WERI-Rb-1 (cell line): Measurements from ENCODE around the gene C1orf21.

ENCODE experiments used
- DNase-seq: peaks from one replicate; pipeline ENCODE4 v3.0.0-alpha.2; 2020
- H3K27ac ChIP-seq: fragments of 250-450 bp; sonication (Bioruptor Pico); 2 replicates; pipeline ENCODE4 v1.5.1; 2020; ENCODE audit warnings: mild to moderate bottlenecking, moderate library complexity
- H3K27me3 ChIP-seq: fragments of 250-450 bp; sonication (Bioruptor Pico); 2 replicates; pipeline ENCODE4 v1.5.1; 2021; ENCODE audit warnings: mild to moderate bottlenecking, low read depth, moderate library complexity; ENCODE audit not compliant: insufficient read depth, severe bottlenecking
- H3K36me3 ChIP-seq: fragments of 250-450 bp; sonication (Bioruptor Pico); 2 replicates; pipeline ENCODE4 v1.5.1; 2020; ENCODE audit warnings: mild to moderate bottlenecking, moderate library complexity
- H3K4me3 ChIP-seq: 2 replicates; pipeline ENCODE4 v1.5.1; 2011; ENCODE audit warnings: low read depth, mild to moderate bottlenecking, control low read depth, low read length
- H3K9me3 ChIP-seq: fragments of 250-450 bp; sonication (Bioruptor Pico); 2 replicates; pipeline ENCODE4 v1.5.1; 2021; ENCODE audit warnings: mild to moderate bottlenecking, moderate library complexity; ENCODE audit not compliant: severe bottlenecking
- TF ChIP-seq, protein P1 (sequence below): IDR thresholded peaks from 2 replicates; pipeline ENCODE4 v1.5.1; 2011; ENCODE audit warnings: low read depth, mild to moderate bottlenecking, control low read depth, inconsistent platforms, low read length

Gene C1orf21

DNA sequence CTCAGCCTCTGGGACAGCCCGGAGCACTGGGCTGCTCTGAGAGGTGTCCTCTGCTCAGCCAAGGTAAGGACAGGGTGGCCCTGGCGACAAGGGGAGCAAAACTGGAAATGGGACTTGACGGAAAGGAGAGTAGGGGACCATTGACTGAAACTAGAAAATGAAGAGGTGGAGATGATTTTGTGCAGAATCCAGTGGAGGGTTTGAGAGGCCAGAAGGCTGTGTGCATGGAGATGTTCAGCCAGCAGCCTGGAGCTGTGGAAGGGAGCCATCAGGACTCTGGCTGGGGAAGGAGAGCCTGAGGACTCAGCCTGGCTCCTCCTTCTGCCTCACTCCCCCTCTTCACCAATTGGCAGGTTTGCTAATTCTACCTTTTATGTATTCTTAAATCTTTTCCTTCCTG is 253.7 kb downstream of the C1orf21 start:
- TF ChIP-seq, protein P1, sequence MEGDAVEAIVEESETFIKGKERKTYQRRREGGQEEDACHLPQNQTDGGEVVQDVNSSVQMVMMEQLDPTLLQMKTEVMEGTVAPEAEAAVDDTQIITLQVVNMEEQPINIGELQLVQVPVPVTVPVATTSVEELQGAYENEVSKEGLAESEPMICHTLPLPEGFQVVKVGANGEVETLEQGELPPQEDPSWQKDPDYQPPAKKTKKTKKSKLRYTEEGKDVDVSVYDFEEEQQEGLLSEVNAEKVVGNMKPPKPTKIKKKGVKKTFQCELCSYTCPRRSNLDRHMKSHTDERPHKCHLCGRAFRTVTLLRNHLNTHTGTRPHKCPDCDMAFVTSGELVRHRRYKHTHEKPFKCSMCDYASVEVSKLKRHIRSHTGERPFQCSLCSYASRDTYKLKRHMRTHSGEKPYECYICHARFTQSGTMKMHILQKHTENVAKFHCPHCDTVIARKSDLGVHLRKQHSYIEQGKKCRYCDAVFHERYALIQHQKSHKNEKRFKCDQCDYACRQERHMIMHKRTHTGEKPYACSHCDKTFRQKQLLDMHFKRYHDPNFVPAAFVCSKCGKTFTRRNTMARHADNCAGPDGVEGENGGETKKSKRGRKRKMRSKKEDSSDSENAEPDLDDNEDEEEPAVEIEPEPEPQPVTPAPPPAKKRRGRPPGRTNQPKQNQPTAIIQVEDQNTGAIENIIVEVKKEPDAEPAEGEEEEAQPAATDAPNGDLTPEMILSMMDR, result no peak
- Histone ChIP-seq H3K27me3 (no peaks in the 10 kb centered on the region), H3K9me3 (no peaks in the 10 kb centered on the region), H3K36me3 (no peaks in the 10 kb centered on the region), H3K27ac (no peak overlapping the region), H3K4me3 (no peak overlapping the region)
- no peak for DNase-seq

DNA sequence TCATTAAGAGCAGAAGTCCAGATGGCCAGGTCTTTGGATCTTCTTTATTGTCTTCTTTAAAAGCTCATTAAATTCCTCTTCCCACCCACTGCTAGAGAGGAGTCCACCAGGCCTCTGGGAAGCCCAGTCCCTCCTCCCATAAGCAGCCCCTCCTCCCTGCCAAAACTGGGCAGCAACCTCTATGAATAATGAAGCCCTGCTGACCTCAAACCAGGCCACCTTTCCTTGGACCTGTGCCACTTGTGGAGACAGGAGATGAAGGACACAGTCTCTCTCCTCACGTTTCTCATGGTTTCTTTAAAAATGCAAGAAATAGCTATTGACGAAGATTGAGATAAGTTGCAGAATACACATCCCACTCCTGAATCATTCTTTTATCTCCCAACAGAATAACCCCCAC is 255.1 kb downstream of the C1orf21 start:
- DNase-seq, result peak; percentile 44
- no peaks in the 10 kb centered on the region for H3K27me3 ChIP-seq

DNA sequence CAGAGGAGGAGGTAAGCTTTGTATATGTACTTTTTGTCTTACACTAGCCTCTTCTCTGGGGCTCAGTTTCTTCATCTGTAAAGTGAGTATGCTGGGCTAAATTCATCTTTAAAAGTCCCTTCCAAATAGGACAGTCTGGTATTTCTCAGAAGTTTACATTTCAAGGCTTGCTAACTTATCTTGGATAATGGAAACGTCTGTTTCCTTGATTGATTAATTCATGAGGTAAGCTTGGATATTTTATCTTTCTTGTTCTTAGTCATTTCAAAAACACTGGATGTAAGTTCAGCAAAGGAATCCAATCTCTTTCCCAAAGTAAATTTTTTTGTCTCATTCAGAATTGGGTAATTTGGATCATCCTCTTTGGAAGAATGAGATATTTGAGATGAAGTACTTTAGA is 256.8 kb downstream of the C1orf21 start:
- H3K36me3 ChIP-seq, result no peaks in the 10 kb centered on the region
- H3K9me3 ChIP-seq, result no peaks in the 10 kb centered on the region
- H3K4me3 ChIP-seq, result no peak overlapping the region
- no peaks in the 10 kb centered on the region for H3K27me3 ChIP-seq
- no peak for DNase-seq
- TF ChIP-seq, protein P1, result no peak
- H3K27ac ChIP-seq, result no peak overlapping the region

More for the DNA sequence above, 255.1 kb downstream of the C1orf21 start:
- no peak overlapping the region for H3K4me3 ChIP-seq
- TF ChIP-seq, protein P1, result no peak
- H3K36me3 ChIP-seq, result no peaks in the 10 kb centered on the region
- no peak overlapping the region for H3K27ac ChIP-seq
- no peaks in the 10 kb centered on the region for H3K9me3 ChIP-seq

DNA sequence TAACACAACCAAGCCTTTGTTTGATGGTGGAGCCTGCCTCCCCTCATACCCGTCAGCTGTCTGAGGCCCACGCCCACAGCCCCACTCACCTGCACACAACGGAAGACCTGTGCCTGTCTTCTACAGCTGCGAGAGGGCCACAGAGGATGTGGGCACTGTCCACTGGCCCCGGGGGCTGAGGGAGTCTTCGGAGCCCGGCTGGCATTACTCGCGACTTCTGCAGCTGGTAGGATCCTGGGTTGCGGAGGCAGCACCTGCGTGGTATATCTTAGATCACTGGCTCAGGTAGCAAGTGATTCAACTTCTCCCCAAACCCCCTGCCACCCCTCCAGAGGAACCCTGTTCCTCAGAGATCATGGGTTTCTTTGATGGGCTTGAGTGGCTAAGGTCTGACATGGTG is 257.9 kb downstream of the C1orf21 start:
- Histone ChIP-seq H3K9me3 (no peaks in the 10 kb centered on the region), H3K27me3 (no peaks in the 10 kb centered on the region), H3K36me3 (no peaks in the 10 kb centered on the region), H3K4me3 (no peak overlapping the region), H3K27ac (no peak overlapping the region)
- TF ChIP-seq, protein P1, result no peak
- DNase-seq, result no peak

DNA sequence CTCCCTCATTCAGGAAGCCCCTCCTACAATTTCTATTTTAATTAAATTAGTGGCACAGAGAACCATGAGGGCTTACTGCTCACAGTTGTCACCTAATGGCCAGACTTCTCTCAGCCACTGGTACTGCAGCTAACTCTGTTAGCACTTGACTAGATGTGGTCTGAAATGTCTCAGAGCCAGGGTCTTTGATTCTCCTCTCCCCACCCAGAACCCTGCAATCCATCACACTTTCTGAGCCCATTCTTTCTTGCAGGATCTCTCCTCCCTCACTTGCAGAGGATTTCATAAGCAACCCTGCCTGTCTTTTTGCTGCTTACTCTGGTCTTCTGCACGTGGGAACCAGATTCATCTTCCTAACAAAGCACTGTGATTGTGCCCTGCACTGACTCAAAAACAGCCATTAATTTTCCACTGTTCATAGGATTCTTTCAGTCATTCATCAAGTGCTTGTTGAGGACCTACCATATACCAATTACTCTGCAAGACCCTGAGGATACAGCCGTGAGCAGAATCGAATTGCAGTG is 259.4 kb downstream of the C1orf21 start:
- DNase-seq, result no peak
- TF ChIP-seq, protein P1, result no peak

DNA sequence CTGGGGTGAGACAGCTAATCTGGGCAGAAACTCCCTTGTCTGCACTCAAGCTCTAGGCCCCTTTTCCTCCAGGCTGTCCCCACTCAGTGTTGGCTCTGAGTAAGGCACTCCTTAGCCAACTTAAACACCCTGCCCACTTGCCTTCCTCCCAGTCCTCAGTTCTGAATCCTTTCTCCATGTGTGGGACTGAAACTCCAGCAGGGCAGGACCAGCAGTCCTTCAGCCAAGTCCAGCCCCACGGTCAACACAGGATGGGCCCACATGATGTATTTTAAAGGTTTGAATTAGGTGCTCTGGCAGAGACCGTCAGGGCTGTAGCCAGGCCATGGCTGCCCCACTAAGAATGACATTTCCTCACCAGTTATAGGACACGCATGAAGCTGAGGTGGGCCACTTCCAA is 260.0 kb downstream of the C1orf21 start:
- Histone ChIP-seq H3K36me3 (no peaks in the 10 kb centered on the region), H3K4me3 (no peak overlapping the region), H3K27me3 (no peaks in the 10 kb centered on the region), H3K27ac (no peak overlapping the region), H3K9me3 (no peaks in the 10 kb centered on the region)
- no peak for DNase-seq
- TF ChIP-seq, protein P1, result no peak

More for the DNA sequence above, 259.4 kb downstream of the C1orf21 start:
- Histone ChIP-seq H3K4me3 (no peak overlapping the region), H3K27ac (no peak overlapping the region), H3K27me3 (no peaks in the 10 kb centered on the region), H3K36me3 (no peaks in the 10 kb centered on the region), H3K9me3 (no peaks in the 10 kb centered on the region)
